Natural killer cell (primary cell): ENCODE results near the gene PSMD12. TPM values are rescaled to one million over a fixed set of nuclear protein-coding genes. Genes with fewer than 3 reads are reported as not detected.
A peak's percentile ranks its signal among the peaks of the same experiment; 100 is the strongest.

Source experiments
- ATAC-seq, 3 donors: fragments of 150-1000 bp in 2 of 3; fragments of 200-7000 bp in 1 of 3; cut with Tn5 transposase; 1 replicate in 1 of 3; 2 replicates in 2 of 3; pipeline ENCODE4 v1.10.0; 2021; ENCODE audit warnings: mild to moderate bottlenecking in 2 of 3, moderate library complexity in 2 of 3
- DNase-seq, 2 donors: peaks; one replicate each; pipeline versions ENCODE4 v3.0.0 to v3.0.0-alpha.2; 2013 to 2021; ENCODE audit warnings: mixed read lengths in 1 of 2
- H3K27ac ChIP-seq: one replicate; pipeline ENCODE4 v1.5.1; 2013; ENCODE audit warnings: mild to moderate bottlenecking, low read length
- H3K27me3 ChIP-seq: one replicate; pipeline ENCODE4 v1.6.1; 2013; ENCODE audit warnings: low read length; ENCODE audit not compliant: control insufficient read depth, insufficient read depth
- H3K36me3 ChIP-seq: one replicate; pipeline ENCODE4 v1.6.1; 2013; ENCODE audit warnings: low read length; ENCODE audit not compliant: control insufficient read depth, insufficient read depth
- H3K4me1 ChIP-seq: one replicate; pipeline ENCODE4 v1.6.1; 2013; ENCODE audit warnings: low read length; ENCODE audit not compliant: control insufficient read depth, insufficient read depth
- H3K4me3 ChIP-seq: one replicate; pipeline ENCODE4 v1.5.1; 2013; ENCODE audit warnings: low read length
- H3K9me3 ChIP-seq: one replicate; pipeline ENCODE4 v1.6.1; 2013; ENCODE audit warnings: low read length; ENCODE audit not compliant: control insufficient read depth, insufficient read depth
- H3K27ac Mint-ChIP-seq, 2 donors: one replicate each; pipeline ENCODE4 v1.8.0; 2022; ENCODE audit warnings: mild to moderate bottlenecking in 2 of 2, mixed read lengths in 2 of 2, moderate library complexity in 1 of 2
- H3K27me3 Mint-ChIP-seq, 2 donors: one replicate each; pipeline ENCODE4 v1.8.0; 2022; ENCODE audit warnings: low read depth in 2 of 2, mixed read lengths in 2 of 2
- H3K36me3 Mint-ChIP-seq: one replicate; pipeline ENCODE4 v1.8.0; 2022; ENCODE audit warnings: mixed read lengths
- H3K4me1 Mint-ChIP-seq, 2 donors: one replicate each; pipeline ENCODE4 v1.8.0; 2022; ENCODE audit warnings: mixed read lengths in 2 of 2
- H3K4me3 Mint-ChIP-seq: one replicate; pipeline ENCODE4 v1.8.0; 2022; ENCODE audit warnings: mild to moderate bottlenecking, moderate library complexity, mixed read lengths
- H3K9me3 Mint-ChIP-seq, 2 donors: one replicate each; pipeline ENCODE4 v1.8.0; 2022; ENCODE audit warnings: mixed read lengths in 2 of 2
- CTCF ChIP-seq: fragments of 200-600 bp; IDR thresholded peaks from one replicate; pipeline ENCODE4 v1.8.0; 2022; ENCODE audit warnings: antibody characterized with exemption
- WGBS: methylation state at CpG from one replicate; pipeline ENCODE4 v1.1.7; 2013; ENCODE audit warnings: missing lambda C conversion rate; ENCODE audit not compliant: insufficient coverage; 5-methylcytosine and 5-hydroxymethylcytosine counted together
- intact Hi-C: fragments of 100-400 bp; cut with micrococcal nuclease; formaldehyde crosslinking; loops from one replicate; pipeline ENCODE4 v1.14.2; 2022
- total RNA-seq, 4 donors: library from RNA; stranded (reverse); fragments of 120-200 nt in 1 of 4; gene quantifications; one replicate each; pipeline versions ENCODE4 v1.2.3 to v1.2.4, GENCODE V29; 2013 to 2022

Gene PSMD12
- total RNA-seq, 3 donors from 2014 or later (not counting 1 experiment from before 2014, with no cell fraction given) = 57.4 to 58.2 (median 58.0) TPM

DNA sequence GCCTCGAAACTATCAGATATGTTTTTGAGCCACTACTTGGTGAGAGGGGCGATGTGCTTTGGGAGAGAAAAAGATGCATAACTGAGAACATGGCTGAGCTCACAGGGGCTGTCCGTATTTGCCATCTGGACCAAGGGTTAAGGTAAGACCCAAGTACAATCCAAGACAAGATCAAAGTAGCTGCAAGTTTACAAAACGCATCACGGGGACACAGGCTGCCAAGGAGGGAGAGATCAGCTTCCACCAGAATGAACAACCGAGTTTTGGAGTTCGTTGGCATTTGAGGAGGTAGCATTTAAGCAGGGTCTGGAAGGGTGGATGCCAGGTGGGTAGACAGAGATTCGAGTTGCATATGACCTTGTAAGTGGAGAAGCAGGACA lies 12.9 kb upstream of the PSMD12 start:
- Histone ChIP-seq H3K4me3 (peak overlapping the region; percentile 73), H3K9me3 (no peaks in the 10 kb centered on the region), H3K27me3 (no peaks in the 10 kb centered on the region), H3K4me1 (peaks cover 47% of the 10 kb centered on the region), H3K27ac (peak overlapping the region; percentile 78), H3K36me3 (peaks cover 4% of the 10 kb centered on the region)
- DNase-seq = no peak
- WGBS = 64% methylated on average over 8 of the region's 8 CpGs
- Mint-ChIP-seq H3K4me3 (peak overlapping the region; percentile 96), H3K9me3 (no peaks in the 10 kb centered on the region), H3K27ac (peak overlapping the region; percentile 91 to 92), H3K36me3 (no peaks in the 10 kb centered on the region), H3K27me3 (no peaks in the 10 kb centered on the region), H3K4me1 (peaks cover 42 to 50% of the 10 kb centered on the region in 2 donors)
- intact Hi-C loops = loop anchor here (1.0 to 5.0 kb wide), 4 partner anchors 43 to 96 kb away; no protein-coding TSS in a partner anchor
- no peak for TF ChIP-seq CTCF
- no peak for ATAC-seq

DNA sequence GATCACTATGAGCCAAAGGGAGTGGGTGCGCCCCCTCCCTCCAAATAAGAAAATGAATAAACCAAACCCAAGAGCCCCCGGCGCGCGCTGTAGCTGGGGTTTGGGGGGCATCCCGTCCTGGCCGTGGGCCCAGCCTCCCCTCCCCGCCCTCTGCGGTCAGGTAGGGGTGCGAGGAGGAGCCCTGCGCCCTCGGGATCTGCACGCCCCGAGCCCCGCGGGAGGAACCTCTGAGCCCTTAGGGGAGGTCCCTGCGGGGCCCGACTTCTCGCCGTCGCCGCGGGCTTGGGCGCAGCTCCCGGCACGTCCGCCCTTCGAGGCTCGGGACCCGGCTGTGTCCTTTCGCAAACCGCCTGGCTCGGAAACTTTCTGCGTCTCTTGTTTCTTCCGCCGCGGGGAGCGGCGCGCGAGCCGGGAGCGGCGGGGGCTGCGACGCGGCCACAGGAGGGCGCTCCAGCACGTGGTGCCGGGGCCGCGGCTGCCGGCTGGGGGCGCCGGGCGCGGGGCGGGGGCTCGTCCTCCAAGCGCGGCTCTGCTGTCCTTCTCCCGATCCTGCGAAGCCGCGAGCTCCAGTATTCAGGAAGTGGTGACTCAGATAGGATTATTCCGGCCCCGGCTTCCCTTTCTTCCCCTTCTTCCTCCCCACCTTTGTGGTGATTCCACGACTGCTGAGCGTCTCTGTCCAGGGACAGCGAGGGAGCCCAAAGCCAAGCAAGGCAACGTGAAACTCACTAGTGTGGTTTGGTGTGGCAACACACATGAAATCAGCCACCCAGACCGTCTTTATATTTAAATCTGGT lies 12.3 kb upstream of the PSMD12 start:
- peak; percentile 75 for TF ChIP-seq CTCF
- no peaks in the 10 kb centered on the region for H3K9me3 ChIP-seq
- H3K27ac Mint-ChIP-seq = peak overlapping the region; percentile 91 to 92
- H3K4me3 ChIP-seq = peak overlapping the region; percentile 73
- peak overlapping the region; percentile 96 for H3K4me3 Mint-ChIP-seq
- peak; percentile 29 to 63 (median 47) for ATAC-seq
- no peaks in the 10 kb centered on the region for H3K36me3 Mint-ChIP-seq
- H3K27me3 ChIP-seq = no peaks in the 10 kb centered on the region
- intact Hi-C loops = loop anchor here (1.0 to 5.0 kb wide), 4 partner anchors 44 to 97 kb away; no protein-coding TSS in a partner anchor
- under 1% methylated on average over 72 of the region's 72 CpGs for WGBS
- H3K4me1 ChIP-seq = peaks cover 45% of the 10 kb centered on the region
- H3K9me3 Mint-ChIP-seq = no peaks in the 10 kb centered on the region
- peak overlapping the region; percentile 89 for H3K27ac ChIP-seq
- peaks cover 40 to 48% of the 10 kb centered on the region in 2 donors for H3K4me1 Mint-ChIP-seq
- no peaks in the 10 kb centered on the region for H3K27me3 Mint-ChIP-seq
- peaks cover 4% of the 10 kb centered on the region for H3K36me3 ChIP-seq
- peak; percentile 84 to 91 for DNase-seq

DNA sequence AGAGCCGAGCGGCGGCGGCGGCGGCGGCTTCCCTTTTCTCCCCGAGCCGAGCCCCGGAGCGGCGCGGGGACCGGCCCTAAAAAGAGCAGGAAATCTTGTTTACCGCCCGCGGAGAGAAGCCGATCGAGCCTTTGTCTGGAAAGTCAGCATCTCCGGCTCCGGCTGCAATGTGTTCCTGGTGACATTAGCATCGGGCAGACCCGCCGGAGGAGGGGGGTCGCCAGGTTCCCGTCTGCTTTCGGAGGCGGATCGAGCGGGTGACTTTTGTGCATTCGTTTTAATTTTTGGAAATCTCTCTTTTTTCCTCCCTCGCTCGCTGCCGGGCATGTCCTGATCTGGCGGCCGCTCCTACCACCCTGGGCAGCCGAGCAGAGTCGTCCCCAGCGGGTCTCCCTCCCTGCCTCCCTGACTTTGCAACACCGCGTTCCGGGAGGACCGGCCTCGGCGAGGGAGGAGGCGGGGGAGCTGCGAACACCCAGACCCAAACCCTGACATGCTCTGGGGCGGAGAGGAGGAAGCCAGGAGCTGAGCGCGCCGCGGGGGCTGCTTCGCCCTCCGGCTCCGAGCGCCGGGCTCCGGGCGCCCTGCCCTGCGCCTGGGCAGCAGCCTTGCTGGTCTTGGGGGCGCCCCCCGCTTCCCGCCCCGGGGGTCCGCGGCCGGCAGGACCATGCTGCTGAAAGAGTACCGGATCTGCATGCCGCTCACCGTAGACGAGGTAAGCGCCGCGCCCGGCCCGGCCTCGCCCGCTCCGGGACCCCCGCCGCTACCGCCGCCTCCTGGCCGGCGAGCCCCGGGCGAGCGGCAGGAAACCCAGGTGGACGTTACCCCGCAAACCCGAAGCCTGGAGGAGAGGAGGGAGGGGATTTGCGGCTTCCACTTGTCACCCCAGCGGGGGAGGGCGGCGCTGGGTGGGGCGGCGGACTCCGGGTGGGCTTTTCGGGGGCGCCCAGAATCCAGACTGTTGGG lies 11.4 kb upstream of the PSMD12 start:
- H3K4me1 ChIP-seq = peaks cover 37% of the 10 kb centered on the region
- peak overlapping the region; percentile 73 for H3K4me3 ChIP-seq
- TF ChIP-seq CTCF = no peak
- H3K27ac Mint-ChIP-seq = peak overlapping the region; percentile 91 to 92
- H3K27ac ChIP-seq = peak overlapping the region; percentile 89
- ATAC-seq = peak in 2 of 3 donors; percentile 9 to 13
- peak overlapping the region; percentile 96 for H3K4me3 Mint-ChIP-seq
- no peaks in the 10 kb centered on the region for H3K36me3 ChIP-seq
- WGBS = under 1% methylated on average over 100 of the region's 100 CpGs
- DNase-seq = peak; percentile 55 to 76
- no peaks in the 10 kb centered on the region for H3K27me3 Mint-ChIP-seq
- H3K27me3 ChIP-seq = no peaks in the 10 kb centered on the region
- intact Hi-C loops = loop anchor here (2.0 to 5.0 kb wide), 4 partner anchors 13 to 75 kb away; no protein-coding TSS in a partner anchor
- no peaks in the 10 kb centered on the region for H3K9me3 ChIP-seq
- peaks cover 35 to 42% of the 10 kb centered on the region in 2 donors for H3K4me1 Mint-ChIP-seq
- no peaks in the 10 kb centered on the region for H3K36me3 Mint-ChIP-seq
- no peaks in the 10 kb centered on the region for H3K9me3 Mint-ChIP-seq
